K562 (cell line): ENCODE data around the gene NRXN2. TPM values are rescaled to one million over a fixed set of nuclear protein-coding genes. Genes with fewer than 3 reads are reported as not detected.
A peak's percentile ranks its signal among the peaks of the same experiment; 100 is the strongest.

ENCODE experiments used
- ATAC-seq: fragments of 200-7000 bp; cut with Tn5 transposase; 3 replicates; pipeline ENCODE4 v1.9.1; 2020; ENCODE audit warnings: moderate library complexity
- BruUV-seq: library from RNA; stranded (reverse); fragments of 400-500 nt; replicated peaks from 2 replicates; lab custom pipeline; 2021; lab: Mats Ljungman, UMichigan
- CTCF ChIA-PET: fragments of 300-600 bp; formaldehyde crosslinking; extraction: SDS; loops from one replicate; lab custom pipeline; 2021; ENCODE audit warnings: low intra/inter-chr PET ratio; lab: Yijun Ruan, JAX
- POLR2A ChIA-PET: fragments of 300-600, 350-650 bp; sonication (Branson Sonifier 250); formaldehyde crosslinking; extraction: SDS; loops from one replicate; lab custom pipeline; 2021; ENCODE audit warnings: antibody characterized with exemption, inconsistent platforms; lab: Yijun Ruan, JAX
- DNase-seq, 4 experiments: peaks; one replicate each; pipeline versions ENCODE4 v3.0.0 to v3.0.0-alpha.2; 2011 to 2018; ENCODE audit warnings: low spot score in 3 of 4, mixed read lengths in 3 of 4; ENCODE audit errors: extremely low read depth in 1 of 4
- FAIRE-seq: peaks from 2 replicates; lab custom pipeline; 2011; peaks lifted over from hg19 to GRCh38; lab: Jason Lieb, UNC
- H2AFZ ChIP-seq: 2 replicates; pipeline ENCODE4 v1.6.0; 2011; ENCODE audit warnings: low read depth, low read length, control low read depth, inconsistent platforms
- H3K27ac ChIP-seq: fragments of 200-600 bp; 3 replicates; pipeline ENCODE4 v1.8.0; 2011; ENCODE audit warnings: low read depth, mild to moderate bottlenecking, control low read depth, inconsistent platforms, low read length, moderate library complexity, mixed read lengths; ENCODE audit errors: extremely low read depth
- H3K27me3 ChIP-seq, 2 experiments: fragments of 300-600 bp in 1 of 2; 2 replicates in 1 of 2; 3 replicates in 1 of 2; pipeline versions ENCODE4 v1.6.0 to v1.8.0; 2011; ENCODE audit warnings: inconsistent platforms in 2 of 2, low read length in 2 of 2, mild to moderate bottlenecking in 1 of 2, mixed read lengths in 1 of 2, moderate library complexity in 1 of 2; ENCODE audit not compliant: control insufficient read depth in 2 of 2, insufficient read depth in 2 of 2
- H3K36me3 ChIP-seq: fragments of 300-600 bp; 3 replicates; pipeline ENCODE4 v1.8.0; 2011; ENCODE audit warnings: mild to moderate bottlenecking, low read length, inconsistent platforms; ENCODE audit not compliant: control insufficient read depth, insufficient read depth
- H3K4me1 ChIP-seq, 2 experiments: fragments of 200-600 bp in 1 of 2; replicated peaks in 1 of 2; 2 replicates in 1 of 2; 3 replicates in 1 of 2; pipeline versions ENCODE4 v1.5.1 to v1.8.0; 2011; ENCODE audit warnings: inconsistent platforms in 2 of 2, low read length in 2 of 2, mild to moderate bottlenecking in 1 of 2, mixed read lengths in 1 of 2, moderate library complexity in 1 of 2; ENCODE audit not compliant: control insufficient read depth in 2 of 2, insufficient read depth in 2 of 2
- H3K4me2 ChIP-seq: 2 replicates; pipeline ENCODE4 v1.6.1; 2011; ENCODE audit warnings: low read length, control low read depth, inconsistent platforms, mixed read lengths; ENCODE audit not compliant: insufficient read depth
- H3K4me3 ChIP-seq: fragments of 200-600 bp; sonication (generic), shearing (Covaris generic); 2 replicates; pipeline ENCODE4 v1.5.1; 2016; ENCODE audit warnings: control low read depth, inconsistent platforms
- H3K79me2 ChIP-seq: fragments of 200-600 bp; 3 replicates; pipeline ENCODE4 v1.8.0; 2011; ENCODE audit warnings: low read length, inconsistent platforms; ENCODE audit not compliant: control insufficient read depth, insufficient read depth
- H3K9ac ChIP-seq, 2 experiments: 2 replicates each; pipeline versions ENCODE4 v1.6.0 to v1.6.1; 2011; ENCODE audit warnings: low read depth in 2 of 2, low read length in 2 of 2, control low read depth in 1 of 2, inconsistent platforms in 1 of 2, mild to moderate bottlenecking in 1 of 2, mixed read lengths in 1 of 2; ENCODE audit not compliant: insufficient read depth in 1 of 2
- H3K9me1 ChIP-seq: one replicate; pipeline ENCODE4 v1.6.0; 2011; ENCODE audit warnings: inconsistent platforms, mild to moderate bottlenecking, low read length, moderate library complexity; ENCODE audit not compliant: control insufficient read depth, insufficient read depth
- H3K9me3 ChIP-seq: replicated peaks from 2 replicates; pipeline ENCODE4 v1.5.1; 2011; ENCODE audit warnings: low read depth, low read length, inconsistent platforms; ENCODE audit not compliant: control insufficient read depth, insufficient read depth
- H4K20me1 ChIP-seq: replicated peaks from 2 replicates; pipeline ENCODE4 v1.6.1; 2011; ENCODE audit warnings: low read length, inconsistent platforms, mixed read lengths; ENCODE audit not compliant: control insufficient read depth, insufficient read depth
- BHLHE40 ChIP-seq: IDR thresholded peaks from 2 replicates; pipeline ENCODE4 v1.6.1; 2011; ENCODE audit warnings: low read length, improper control_type of control experiment
- E2F6 ChIP-seq, 2 experiments: IDR thresholded peaks; 2 replicates each; pipeline ENCODE4 v1.6.1; 2011; ENCODE audit warnings: borderline replicate concordance in 1 of 2, control low read depth in 1 of 2, low read depth in 1 of 2, low read length in 1 of 2, mild to moderate bottlenecking in 1 of 2, mixed read lengths in 1 of 2, moderate library complexity in 1 of 2; ENCODE audit not compliant: insufficient read depth in 1 of 2, insufficient read length in 1 of 2, poor library complexity in 1 of 2, severe bottlenecking in 1 of 2; ENCODE audit errors: extremely low read depth in 1 of 2
- GMEB1 ChIP-seq: fragments of 250-450 bp; sonication (Bioruptor Pico); IDR thresholded peaks from 2 replicates; pipeline ENCODE4 v1.4.0; 2020; ENCODE audit warnings: mild to moderate bottlenecking
- XRCC4 ChIP-seq: IDR thresholded peaks from one replicate; pipeline ENCODE4 v1.6.1; 2011; ENCODE audit not compliant: insufficient read depth, insufficient read length; ENCODE audit errors: extremely low read depth
- ZNF134 ChIP-seq: fragments of 250-450 bp; sonication (Bioruptor Pico); conservative IDR thresholded peaks from 2 replicates; pipeline ENCODE4 v1.4.0; 2020
- ZNF431 ChIP-seq: sonication (generic); formaldehyde crosslinking; IDR thresholded peaks from 2 replicates; pipeline ENCODE4 v1.8.0; 2022; ENCODE audit warnings: mild to moderate bottlenecking, missing genetic modification reagents
- WGBS: fragments of 100-300 bp; shearing (Covaris generic); methylation state at CpG from one replicate; pipeline ENCODE4 v1.1.6; 2016; ENCODE audit warnings: low coverage, mixed read lengths; ENCODE audit not compliant: insufficient coverage; ENCODE audit errors: missing lambda C conversion rate; 5-methylcytosine and 5-hydroxymethylcytosine counted together
- in situ Hi-C: fragments of 300-500 bp; cut with MboI; formaldehyde crosslinking; loops from 4 replicates; pipeline ENCODE4 v1.15.0; 2018; ENCODE audit warnings: inconsistent platforms, mixed read lengths
- intact Hi-C: fragments of 100-400 bp; cut with micrococcal nuclease; formaldehyde crosslinking; loops from 2 replicates; pipeline ENCODE4 v1.14.2; 2022
- polyA plus RNA-seq, 8 experiments: library from polyadenylated mRNA; depleted of rRNA in 4 of 8; stranded (reverse) in 5 of 8; unstranded in 3 of 8; fragments of >200 nt; fragmentation: Nextera tagmentation in 2 of 8; fragmentation: Illumina TruSeq in 1 of 8; extraction: Ambion mirVana in 2 of 8; extraction: Trizol in 1 of 8; gene quantifications; 2 replicates each; pipeline versions ENCODE4 v1.2.1 to v1.2.3, GENCODE V29; 2011 to 2014; ENCODE audit warnings: inconsistent platforms in 1 of 8, missing spikeins in 1 of 8
- total RNA-seq, 7 experiments: library from RNA; depleted of rRNA in 6 of 7; stranded (reverse); fragments of >200 nt in 6 of 7; fragmentation: Illumina TruSeq in 2 of 7; extraction: Trizol in 2 of 7; gene quantifications; 2 replicates each; pipeline versions ENCODE4 v1.2.1 to v1.2.3, GENCODE V29; 2011 to 2021; ENCODE audit warnings: low replicate concordance in 1 of 7
- TF ChIP-seq, protein P1 (sequence below): fragments of 450-650 bp; IDR thresholded peaks from 2 replicates; pipeline ENCODE4 v1.6.1; 2016; ENCODE audit warnings: antibody characterized with exemption

NRXN2 gene
- total and polyA plus RNA-seq, 9 of the 15 experiments (the other 6 are each of a cell fraction or from before 2014, with no cell fraction given): 0.07 to 0.47 (median 0.15) TPM; not detected in 4

DNA sequence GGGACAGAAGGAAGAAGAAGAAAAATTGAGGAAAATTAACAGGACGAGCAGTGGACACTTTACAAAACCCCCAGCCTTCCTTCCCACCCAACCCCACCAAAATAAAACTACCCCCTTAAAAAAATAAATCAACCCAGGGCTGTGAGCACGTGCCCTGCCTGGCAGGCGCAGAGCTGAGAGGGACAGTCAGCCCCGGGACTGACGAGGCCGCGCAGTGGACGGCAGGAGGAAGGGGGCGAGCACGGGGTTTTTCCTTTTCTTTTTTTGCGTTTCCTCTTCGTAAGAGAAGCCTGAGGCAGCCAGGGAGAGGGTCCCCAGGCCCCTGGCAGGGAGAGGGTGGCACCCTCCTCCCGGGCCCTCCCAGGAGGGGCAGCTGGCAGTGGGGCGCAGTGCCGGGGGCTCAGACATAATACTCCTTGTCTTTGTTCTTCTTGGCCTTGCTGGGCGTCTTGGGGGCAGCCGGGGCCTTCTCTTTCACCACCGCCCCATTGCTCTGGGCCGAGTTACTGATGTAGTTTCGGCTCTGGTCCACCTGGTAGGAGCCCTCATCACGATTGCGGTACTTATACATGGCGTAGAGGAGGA, 116.1 kb downstream of the NRXN2 start:
- Histone ChIP-seq H3K9me1 (no peaks in the 10 kb centered on the region), H3K36me3 (no peaks in the 10 kb centered on the region), H3K9ac (no peak overlapping the region), H3K4me2 (no peak overlapping the region), H3K4me1 (peaks cover 0 to 25% of the 10 kb centered on the region in 2 experiments; a peak in 3 of 5 replicates), H3K9me3 (no peaks in the 10 kb centered on the region), H3K27ac (no peak overlapping the region), H3K4me3 (no peak overlapping the region), H3K79me2 (no peaks in the 10 kb centered on the region), H2AFZ (no peak overlapping the region), H4K20me1 (peaks cover 10% of the 10 kb centered on the region), H3K27me3 (peaks cover 7 to 30% of the 10 kb centered on the region in 2 experiments; a peak in 4 of 5 replicates)
- POLR2A ChIA-PET: no interaction called here
- in situ Hi-C loops: no loop called here
- intact Hi-C loops: no loop called here
- DNase-seq (no peak), FAIRE-seq (no peak), ATAC-seq (no peak)
- TF ChIP-seq GMEB1 (CRISPR knock-in tag): no peak
- no peak for TF ChIP-seq ZNF431 (CRISPR knock-in tag)
- peak; percentile 23; the same call in 1 of the 2 replicates for TF ChIP-seq BHLHE40
- TF ChIP-seq E2F6 (IDR thresholded peaks at IDR 0.05; ENCODE audit: borderline replicate concordance in 1 of 2, extremely low read depth in 1 of 2, insufficient read depth in 1 of 2, insufficient read length in 1 of 2, low read depth in 1 of 2, low read length in 1 of 2, poor library complexity in 1 of 2, severe bottlenecking in 1 of 2): peak in 1 of 2 experiments; percentile 46
- no peak for TF ChIP-seq XRCC4
- no peak for TF ChIP-seq ZNF134
- TF ChIP-seq, protein P1, sequence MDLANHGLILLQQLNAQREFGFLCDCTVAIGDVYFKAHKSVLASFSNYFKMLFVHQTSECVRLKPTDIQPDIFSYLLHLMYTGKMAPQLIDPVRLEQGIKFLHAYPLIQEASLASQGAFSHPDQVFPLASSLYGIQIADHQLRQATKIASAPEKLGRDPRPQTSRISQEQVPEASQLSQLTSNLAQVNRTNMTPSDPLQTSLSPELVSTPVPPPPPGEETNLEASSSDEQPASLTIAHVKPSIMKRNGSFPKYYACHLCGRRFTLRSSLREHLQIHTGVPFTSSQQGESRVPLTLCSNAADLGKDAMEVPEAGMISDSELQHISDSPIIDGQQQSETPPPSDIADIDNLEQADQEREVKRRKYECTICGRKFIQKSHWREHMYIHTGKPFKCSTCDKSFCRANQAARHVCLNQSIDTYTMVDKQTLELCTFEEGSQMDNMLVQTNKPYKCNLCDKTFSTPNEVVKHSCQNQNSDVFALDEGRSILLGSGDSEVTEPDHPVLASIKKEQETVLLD: no peak
- whole genome bisulfite sequencing: 11% methylated on average over 22 of the region's 23 CpGs
- CTCF ChIA-PET: no interaction called here
- no TSS peak for BruUV-seq
